HepG2 (cell line): ENCODE data around the gene SYNM.

Source experiments
- ARNT ChIP-seq: fragments of 450-650 bp; IDR thresholded peaks from 2 replicates; pipeline ENCODE4 v1.6.1; 2017
- ZNF703 ChIP-seq: sonication (generic); formaldehyde crosslinking; IDR thresholded peaks from 2 replicates; pipeline ENCODE4 v1.5.1; 2020; ENCODE audit warnings: missing genetic modification reagents, mild to moderate bottlenecking, moderate library complexity, borderline replicate concordance

- TF ChIP-seq ARNT (no peak), ZNF703 (CRISPR knock-in tag) (no peak)
These were observed 1.6 kb upstream of the SYNM start for GRCh38 chr15:99103279-99103678.
